ENCODE data around the gene PIK3AP1. TPM values are rescaled to one million over a fixed set of nuclear protein-coding genes. Genes with fewer than 3 reads are reported as not detected.
A peak's percentile ranks its signal among the peaks of the same experiment; 100 is the strongest.
"Not testable (repeated sequence)": the region's sequence is repeated elsewhere in the genome, so short reads cannot be mapped to it uniquely, and the experiment has no call there.

The PIK3AP1 gene
- total RNA-seq, 1 experiment from 2014 or later, result 1.7 TPM

- Histone ChIP-seq H3K4ac (ENCODE audit: low read depth, low read length) (no peak overlapping the region), H2BK12ac (ENCODE audit: insufficient read length, low read depth, low read length) (no peak overlapping the region), H3K9ac (ENCODE audit: extremely low read depth, insufficient read length, low read length) (no peak overlapping the region), H3K27ac (ENCODE audit: insufficient read length, low read depth, low read length) (no peak overlapping the region), H2BK15ac (ENCODE audit: low read depth, low read length) (no peak overlapping the region), H3K23me2 (ENCODE audit: insufficient read length, low read depth, low read length, poor library complexity, severe bottlenecking) (no peaks in the 10 kb centered on the region), H3K9me3 (ENCODE audit: control insufficient read depth, low read depth, low read length) (no peaks in the 10 kb centered on the region), H3K23ac (ENCODE audit: insufficient read length, low read depth, low read length) (no peak overlapping the region), H3T11ph (ENCODE audit: low read length) (no peak overlapping the region), H3K79me2 (ENCODE audit: insufficient read depth, low read length) (no peaks in the 10 kb centered on the region; the same call in 1 of the 2 replicates), H4K5ac (ENCODE audit: insufficient read length, low read depth, low read length) (no peak overlapping the region), H2AFZ (ENCODE audit: low read length) (no peak overlapping the region), H3K18ac (ENCODE audit: insufficient read length, low read depth, low read length) (no peak overlapping the region), H4K8ac (replicated peaks; ENCODE audit: insufficient read length, low read depth, low read length) (no peak overlapping the region), H2BK20ac (ENCODE audit: low read depth, low read length, poor library complexity, severe bottlenecking) (no peak overlapping the region), H2BK5ac (ENCODE audit: insufficient read length, low read length) (no peak overlapping the region), H2BK120ac (ENCODE audit: low read depth, low read length, poor library complexity, severe bottlenecking) (no peak overlapping the region), H4K91ac (ENCODE audit: insufficient read length, low read depth, low read length) (no peak overlapping the region), H3K4me2 (ENCODE audit: insufficient read depth, insufficient read length, low read length) (no peak overlapping the region), H3K56ac (ENCODE audit: insufficient read length, low read depth, low read length) (no peak overlapping the region), H4K20me1 (ENCODE audit: control insufficient read depth, insufficient read depth, insufficient read length) (no peaks in the 10 kb centered on the region), H3K14ac (ENCODE audit: insufficient read depth, low read length) (no peak overlapping the region), H2AK5ac (ENCODE audit: insufficient read length, low read length) (no peak overlapping the region), H3K27me3 (ENCODE audit: insufficient read depth, low read length) (no peaks in the 10 kb centered on the region), H3K4me1 (ENCODE audit: insufficient read depth, low read length) (no peaks in the 10 kb centered on the region), H3K79me1 (ENCODE audit: insufficient read depth, low read depth, low read length, poor library complexity, severe bottlenecking) (no peaks in the 10 kb centered on the region)
- H3K4me1 Mint-ChIP-seq, result peaks cover 11 to 12% of the 10 kb centered on the region in 2 experiments
- H3K36me3 Mint-ChIP-seq (ENCODE audit: insufficient read depth in 1 of 3, low read depth in 3 of 3), result no peaks in the 10 kb centered on the region
- H3K9me3 Mint-ChIP-seq, result no peaks in the 10 kb centered on the region
- WGBS (ENCODE audit: extremely low coverage, insufficient read length, low lambda C conversion rate), result no CpG with 5 or more reads among the region's 3 CpGs
- no peak for TF ChIP-seq CTCF (conservative IDR thresholded peaks at IDR 0.05)
- no peaks in the 10 kb centered on the region for H3K27me3 Mint-ChIP-seq (ENCODE audit: low read depth)
- no peak overlapping the region for H3K4me3 Mint-ChIP-seq
- no peak for DNase-seq
- H3K27ac Mint-ChIP-seq, result peak overlapping the region in 1 of 3 experiments; percentile 85; a peak in 1 of 7 replicates
These were observed 20.7 kb downstream of the PIK3AP1 start for GRCh38 chr10:96699613-96700012.

GRCh38 chr10:96698305-96698704 lies 22.0 kb downstream of the PIK3AP1 start:
- not testable (repeated sequence) for H2BK12ac ChIP-seq (ENCODE audit: insufficient read length, low read depth, low read length); H4K8ac ChIP-seq (replicated peaks; ENCODE audit: insufficient read length, low read depth, low read length); H3K9me3 Mint-ChIP-seq; H2BK5ac ChIP-seq (ENCODE audit: insufficient read length, low read length); H3K79me2 ChIP-seq (ENCODE audit: insufficient read depth, low read length); H3K4me2 ChIP-seq (ENCODE audit: insufficient read depth, insufficient read length, low read length); DNase-seq; H3T11ph ChIP-seq (ENCODE audit: low read length); H3K4me1 ChIP-seq (ENCODE audit: insufficient read depth, low read length); H2AK5ac ChIP-seq (ENCODE audit: insufficient read length, low read length); H3K27ac ChIP-seq (ENCODE audit: insufficient read length, low read depth, low read length); H3K79me1 ChIP-seq (ENCODE audit: insufficient read depth, low read depth, low read length, poor library complexity, severe bottlenecking); H3K56ac ChIP-seq (ENCODE audit: insufficient read length, low read depth, low read length); H3K18ac ChIP-seq (ENCODE audit: insufficient read length, low read depth, low read length); H3K27me3 ChIP-seq (ENCODE audit: insufficient read depth, low read length); H3K23me2 ChIP-seq (ENCODE audit: insufficient read length, low read depth, low read length, poor library complexity, severe bottlenecking); H3K4me3 Mint-ChIP-seq; H2BK20ac ChIP-seq (ENCODE audit: low read depth, low read length, poor library complexity, severe bottlenecking); H4K5ac ChIP-seq (ENCODE audit: insufficient read length, low read depth, low read length); H3K23ac ChIP-seq (ENCODE audit: insufficient read length, low read depth, low read length); H3K14ac ChIP-seq (ENCODE audit: insufficient read depth, low read length); H3K36me3 Mint-ChIP-seq (ENCODE audit: insufficient read depth in 1 of 3, low read depth in 3 of 3); H4K91ac ChIP-seq (ENCODE audit: insufficient read length, low read depth, low read length); H4K20me1 ChIP-seq (ENCODE audit: control insufficient read depth, insufficient read depth, insufficient read length); H3K4ac ChIP-seq (ENCODE audit: low read depth, low read length); H2BK15ac ChIP-seq (ENCODE audit: low read depth, low read length); H3K27me3 Mint-ChIP-seq (ENCODE audit: low read depth); H2AFZ ChIP-seq (ENCODE audit: low read length); H3K9ac ChIP-seq (ENCODE audit: extremely low read depth, insufficient read length, low read length); H2BK120ac ChIP-seq (ENCODE audit: low read depth, low read length, poor library complexity, severe bottlenecking); H3K9me3 ChIP-seq (ENCODE audit: control insufficient read depth, low read depth, low read length)
- H3K4me1 Mint-ChIP-seq, result peaks cover 11 to 12% of the 10 kb centered on the region in 2 experiments
- H3K27ac Mint-ChIP-seq, result peak overlapping the region in 1 of 3 experiments; percentile 42; a peak in 1 of 7 replicates
- no CpG with 5 or more reads among the region's 6 CpGs for WGBS (ENCODE audit: extremely low coverage, insufficient read length, low lambda C conversion rate)

Data from H9 (cell line).